KMS-11 (cell line): ENCODE results near the gene INKA2.

Source experiments
- H2AFZ ChIP-seq: fragments of 200-600 bp; sonication (generic); 2 replicates; pipeline ENCODE4 v1.6.1; 2016; ENCODE audit warnings: antibody characterized with exemption, mixed run types, low read depth
- H3K27ac ChIP-seq: fragments of 200-600 bp; sonication (generic); 2 replicates; pipeline ENCODE4 v1.6.1; 2016; ENCODE audit warnings: mild to moderate bottlenecking, mixed run types
- H3K27me3 ChIP-seq: fragments of 200-600 bp; sonication (generic); 2 replicates; pipeline ENCODE4 v1.6.1; 2017; ENCODE audit warnings: mild to moderate bottlenecking, low read depth, mixed run types, moderate library complexity; ENCODE audit not compliant: insufficient read depth
- H3K36me3 ChIP-seq: fragments of 200-600 bp; sonication (generic); 2 replicates; pipeline ENCODE4 v1.6.1; 2017; ENCODE audit warnings: mild to moderate bottlenecking, mixed run types; ENCODE audit not compliant: insufficient read depth
- H3K4me1 ChIP-seq: fragments of 200-600 bp; sonication (generic); 2 replicates; pipeline ENCODE4 v1.6.1; 2016; ENCODE audit warnings: mild to moderate bottlenecking, low read depth, mixed run types; ENCODE audit not compliant: poor library complexity, severe bottlenecking
- H3K4me2 ChIP-seq: fragments of 200-600 bp; sonication (generic); 2 replicates; pipeline ENCODE4 v1.7.0; 2016; ENCODE audit warnings: mild to moderate bottlenecking, mixed run types
- H3K4me3 ChIP-seq: fragments of 200-600 bp; sonication (generic); IDR thresholded peaks from 2 replicates; pipeline ENCODE4 v1.6.1; 2017; ENCODE audit warnings: low read depth, low read length, mixed read lengths; ENCODE audit not compliant: insufficient read depth
- H3K79me2 ChIP-seq: fragments of 200-600 bp; sonication (generic); 2 replicates; pipeline ENCODE4 v1.6.1; 2016; ENCODE audit warnings: low read depth, mixed run types; ENCODE audit not compliant: insufficient read depth
- H3K9ac ChIP-seq: fragments of 200-600 bp; sonication (generic); 2 replicates; pipeline ENCODE4 v1.6.1; 2016; ENCODE audit warnings: mild to moderate bottlenecking, mixed run types
- H4K20me1 ChIP-seq: fragments of 200-600 bp; sonication (generic); 2 replicates; pipeline ENCODE4 v1.6.1; 2016; ENCODE audit warnings: mild to moderate bottlenecking, mixed run types; ENCODE audit not compliant: insufficient read depth
- CTCF ChIP-seq: fragments of 200-600 bp; sonication (generic); conservative IDR thresholded peaks from 2 replicates; pipeline ENCODE4 v1.6.1; 2017; ENCODE audit warnings: low read depth, mild to moderate bottlenecking, antibody characterized with exemption, low read length, moderate library complexity, mixed read lengths

INKA2 gene

GRCh38 chr1:111723871-111724270 lies 15.3 kb downstream of the INKA2 start:
- Histone ChIP-seq H3K4me1 (no peaks in the 10 kb centered on the region), H3K4me2 (no peak overlapping the region)

GRCh38 chr1:111723091-111723806 lies 15.9 kb downstream of the INKA2 start:
- no peaks in the 10 kb centered on the region for H3K27me3 ChIP-seq
- H3K4me3 ChIP-seq: no peak overlapping the region
- no peak overlapping the region for H3K4me2 ChIP-seq
- H3K36me3 ChIP-seq: no peaks in the 10 kb centered on the region
- H3K79me2 ChIP-seq: no peaks in the 10 kb centered on the region
- H3K9ac ChIP-seq: no peak overlapping the region
- H3K27ac ChIP-seq: no peak overlapping the region
- H2AFZ ChIP-seq: no peak overlapping the region
- TF ChIP-seq CTCF: no peak
- no peaks in the 10 kb centered on the region for H4K20me1 ChIP-seq
- no peaks in the 10 kb centered on the region for H3K4me1 ChIP-seq

More at GRCh38 chr1:111723871-111724270, 15.3 kb downstream of the INKA2 start:
- no peaks in the 10 kb centered on the region for H3K27me3 ChIP-seq
- H3K9ac ChIP-seq: no peak overlapping the region
- H4K20me1 ChIP-seq: no peaks in the 10 kb centered on the region
- H3K27ac ChIP-seq: no peak overlapping the region
- no peak for TF ChIP-seq CTCF
- no peaks in the 10 kb centered on the region for H3K36me3 ChIP-seq
- H3K4me3 ChIP-seq: no peak overlapping the region
- H3K79me2 ChIP-seq: no peaks in the 10 kb centered on the region
- H2AFZ ChIP-seq: no peak overlapping the region

GRCh38 chr1:111720977-111721786 lies 18.0 kb downstream of the INKA2 start:
- TF ChIP-seq CTCF: no peak
- Histone ChIP-seq H3K27me3 (no peaks in the 10 kb centered on the region), H3K4me2 (no peak overlapping the region), H3K4me1 (no peaks in the 10 kb centered on the region), H3K79me2 (no peaks in the 10 kb centered on the region), H3K9ac (no peak overlapping the region), H3K36me3 (no peaks in the 10 kb centered on the region), H2AFZ (no peak overlapping the region), H3K27ac (no peak overlapping the region), H4K20me1 (no peaks in the 10 kb centered on the region), H3K4me3 (no peak overlapping the region)

- TF ChIP-seq CTCF: no peak
These were observed 18.8 kb downstream of the INKA2 start for GRCh38 chr1:111720274-111720976.

More at GRCh38 chr1:111720274-111720976, 18.8 kb downstream of the INKA2 start:
- no peaks in the 10 kb centered on the region for H3K4me1 ChIP-seq
- H3K9ac ChIP-seq: no peak overlapping the region
- no peaks in the 10 kb centered on the region for H3K36me3 ChIP-seq
- H3K4me2 ChIP-seq: no peak overlapping the region
- H2AFZ ChIP-seq: no peak overlapping the region
- no peak overlapping the region for H3K27ac ChIP-seq
- H4K20me1 ChIP-seq: no peaks in the 10 kb centered on the region
- H3K4me3 ChIP-seq: no peak overlapping the region
- no peaks in the 10 kb centered on the region for H3K79me2 ChIP-seq
- no peaks in the 10 kb centered on the region for H3K27me3 ChIP-seq
